ENCODE results near the gene SETBP1.

SETBP1 gene

DNA sequence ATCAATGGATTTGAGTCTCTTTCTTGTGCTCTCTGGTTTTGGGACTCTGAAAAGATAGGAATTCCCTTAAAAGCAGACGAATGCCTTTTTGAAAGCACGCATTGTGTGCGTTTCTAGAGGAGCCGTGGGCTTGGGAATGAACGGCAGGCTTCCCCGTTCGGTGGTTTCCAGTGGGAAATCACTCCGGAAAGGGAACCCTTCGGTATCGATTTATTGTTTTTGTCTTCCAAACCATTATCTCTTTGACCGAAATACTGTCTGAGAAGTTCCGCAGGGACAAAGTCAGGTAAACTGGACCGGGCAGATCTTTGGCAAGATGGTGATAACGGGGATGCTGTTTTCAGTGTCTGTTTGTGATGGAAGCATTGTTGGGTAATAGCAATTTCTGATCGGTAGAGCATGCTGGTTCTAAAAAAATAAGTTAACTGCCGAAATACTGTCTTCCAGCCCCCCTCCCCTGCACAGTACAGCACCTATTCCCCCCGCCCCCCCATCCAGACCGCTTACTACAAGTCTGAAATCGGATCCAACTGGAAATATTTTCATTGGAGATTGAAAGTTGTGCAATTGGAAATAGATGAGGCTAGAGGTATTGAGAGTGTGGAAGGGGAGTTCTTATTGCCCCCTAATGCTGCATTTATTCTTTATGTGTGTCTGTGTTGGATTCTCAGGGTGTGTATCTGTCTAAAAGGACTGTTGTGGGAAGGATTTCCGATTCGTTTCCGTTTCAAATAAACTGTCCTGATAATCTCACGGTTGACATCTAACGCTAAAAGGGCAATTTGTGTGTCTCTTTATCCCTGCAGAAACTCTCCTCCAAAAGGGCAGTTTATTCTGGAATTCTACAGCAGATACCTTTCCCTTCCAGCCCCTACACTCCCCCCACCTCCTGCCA is 635 bp downstream of the SETBP1 start:
- peak overlapping the region; percentile 26 for H3K9ac ChIP-seq (ENCODE audit: low read length)
- H3K4me1 ChIP-seq (ENCODE audit: control insufficient read depth, low read depth, low read length), result peaks cover 25% of the 10 kb centered on the region
- no peaks in the 10 kb centered on the region for H3K36me3 ChIP-seq (ENCODE audit: control insufficient read depth, low read depth, low read length)
- no peak overlapping the region for H3K27ac ChIP-seq (ENCODE audit: low read length)
- peaks cover 15% of the 10 kb centered on the region for H3K27me3 ChIP-seq (ENCODE audit: control insufficient read depth, insufficient read depth, low read length)
- H3K4me3 ChIP-seq (ENCODE audit: low read length), result peak overlapping the region; percentile 70
- H3K9me3 ChIP-seq (ENCODE audit: control insufficient read depth, low read depth, low read length), result no peaks in the 10 kb centered on the region

DNA sequence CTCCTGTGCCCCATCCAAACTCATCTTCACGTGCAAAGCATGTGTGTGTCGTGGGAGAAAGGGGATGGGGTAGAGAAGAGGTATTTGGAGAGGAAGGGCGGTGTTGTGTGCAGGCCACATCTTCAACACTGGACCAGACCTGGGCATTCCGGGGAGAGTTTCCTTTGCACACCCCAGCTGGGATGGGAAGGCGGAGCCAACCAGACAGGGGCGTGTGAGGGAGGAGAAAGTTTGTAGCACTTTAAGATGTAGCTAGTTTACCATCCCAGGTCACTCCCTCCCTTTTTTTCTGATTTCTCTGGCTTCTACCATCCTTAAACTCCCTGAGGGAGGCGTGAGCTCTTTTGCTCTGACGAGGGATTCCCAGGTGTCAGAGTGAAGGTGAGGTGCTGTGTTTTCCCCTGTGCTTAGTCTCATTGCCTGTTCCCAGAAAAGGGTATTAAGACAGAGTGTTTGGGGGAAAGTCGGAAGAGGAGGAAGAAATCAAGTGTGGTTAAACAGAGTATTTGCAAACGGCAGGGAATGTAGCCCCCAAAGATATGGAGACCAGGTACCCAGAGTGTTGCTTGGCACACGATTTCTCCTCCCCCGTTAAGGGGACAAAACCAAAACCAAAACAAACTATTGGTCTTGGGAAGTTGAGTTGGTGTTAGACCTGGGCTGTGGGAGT is 1.6 kb downstream of the SETBP1 start:
- Histone ChIP-seq H3K9ac (ENCODE audit: low read length) (no peak overlapping the region), H3K27me3 (ENCODE audit: control insufficient read depth, insufficient read depth, low read length) (peaks cover 15% of the 10 kb centered on the region), H3K27ac (ENCODE audit: low read length) (no peak overlapping the region), H3K36me3 (ENCODE audit: control insufficient read depth, low read depth, low read length) (no peaks in the 10 kb centered on the region), H3K4me1 (ENCODE audit: control insufficient read depth, low read depth, low read length) (peaks cover 25% of the 10 kb centered on the region), H3K4me3 (ENCODE audit: low read length) (peak overlapping the region; percentile 70), H3K9me3 (ENCODE audit: control insufficient read depth, low read depth, low read length) (no peaks in the 10 kb centered on the region)

DNA sequence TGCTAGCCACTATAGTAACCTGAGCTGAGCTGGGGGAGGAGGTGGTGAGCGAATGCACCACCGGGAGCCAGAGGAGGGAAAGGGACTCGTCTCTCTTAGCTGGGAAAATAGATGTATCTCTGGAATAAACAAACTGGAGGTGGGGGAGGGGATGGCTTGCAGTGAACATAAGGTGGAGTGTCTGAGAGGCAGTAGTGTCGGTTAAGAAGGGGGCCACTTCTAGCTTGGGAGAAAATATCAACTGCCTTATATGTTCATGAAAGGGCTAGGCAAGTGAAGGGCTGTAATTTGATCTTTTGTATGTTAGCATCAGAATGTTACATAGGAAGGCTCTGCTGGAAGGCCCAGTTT is 2.2 kb downstream of the SETBP1 start:
- peaks cover 15% of the 10 kb centered on the region for H3K27me3 ChIP-seq (ENCODE audit: control insufficient read depth, insufficient read depth, low read length)

DNA sequence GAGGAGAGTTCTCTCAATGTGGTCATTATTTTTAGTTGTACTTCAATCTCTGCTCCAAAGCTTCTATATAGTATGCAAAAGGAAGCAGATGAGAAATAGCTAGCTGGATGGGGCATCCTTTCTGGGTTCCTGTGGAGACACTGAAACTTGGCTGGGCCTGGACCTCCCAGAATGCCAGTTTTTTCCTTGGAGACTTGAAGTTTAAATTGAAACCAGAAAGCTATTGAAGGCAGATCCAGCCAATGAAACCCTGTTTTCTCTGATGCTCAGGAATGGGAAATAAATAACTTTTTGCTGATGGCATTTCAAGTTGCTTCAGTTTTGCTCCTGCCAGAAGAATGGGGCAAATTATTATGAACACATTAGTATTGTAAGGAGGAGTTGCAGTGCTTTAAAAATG is 2.9 kb downstream of the SETBP1 start:
- Histone ChIP-seq H3K36me3 (ENCODE audit: control insufficient read depth, low read depth, low read length) (no peaks in the 10 kb centered on the region), H3K9ac (ENCODE audit: low read length) (no peak overlapping the region), H3K9me3 (ENCODE audit: control insufficient read depth, low read depth, low read length) (no peaks in the 10 kb centered on the region), H3K4me1 (ENCODE audit: control insufficient read depth, low read depth, low read length) (peaks cover 25% of the 10 kb centered on the region), H3K27ac (ENCODE audit: low read length) (no peak overlapping the region), H3K4me3 (ENCODE audit: low read length) (no peak overlapping the region), H3K27me3 (ENCODE audit: control insufficient read depth, insufficient read depth, low read length) (peaks cover 15% of the 10 kb centered on the region)

More for the DNA sequence above, 2.2 kb downstream of the SETBP1 start:
- Histone ChIP-seq H3K9ac (ENCODE audit: low read length) (no peak overlapping the region), H3K36me3 (ENCODE audit: control insufficient read depth, low read depth, low read length) (no peaks in the 10 kb centered on the region), H3K4me3 (ENCODE audit: low read length) (peak overlapping the region; percentile 70), H3K4me1 (ENCODE audit: control insufficient read depth, low read depth, low read length) (peaks cover 25% of the 10 kb centered on the region), H3K9me3 (ENCODE audit: control insufficient read depth, low read depth, low read length) (no peaks in the 10 kb centered on the region), H3K27ac (ENCODE audit: low read length) (no peak overlapping the region)

DNA sequence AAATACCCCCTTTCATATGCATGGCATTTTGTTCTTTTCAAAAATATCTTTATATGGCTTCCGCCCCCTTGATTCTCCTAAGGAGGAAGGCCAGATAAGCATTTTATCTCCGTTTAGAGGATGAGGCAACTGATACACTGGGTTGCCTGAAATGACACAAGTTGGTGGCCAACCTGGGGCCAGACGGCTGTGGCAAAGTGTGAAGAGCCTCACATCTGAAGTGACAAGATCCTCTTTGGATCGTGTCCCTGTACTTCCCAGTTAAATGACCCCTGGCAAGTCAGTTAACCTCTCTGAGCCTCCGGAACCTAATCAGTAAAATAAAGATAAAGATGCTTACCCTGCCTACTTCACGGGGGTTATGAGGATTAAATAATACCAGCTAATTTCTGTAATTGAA is 4.6 kb downstream of the SETBP1 start:
- H3K27me3 ChIP-seq (ENCODE audit: control insufficient read depth, insufficient read depth, low read length), result peaks cover 15% of the 10 kb centered on the region

DNA sequence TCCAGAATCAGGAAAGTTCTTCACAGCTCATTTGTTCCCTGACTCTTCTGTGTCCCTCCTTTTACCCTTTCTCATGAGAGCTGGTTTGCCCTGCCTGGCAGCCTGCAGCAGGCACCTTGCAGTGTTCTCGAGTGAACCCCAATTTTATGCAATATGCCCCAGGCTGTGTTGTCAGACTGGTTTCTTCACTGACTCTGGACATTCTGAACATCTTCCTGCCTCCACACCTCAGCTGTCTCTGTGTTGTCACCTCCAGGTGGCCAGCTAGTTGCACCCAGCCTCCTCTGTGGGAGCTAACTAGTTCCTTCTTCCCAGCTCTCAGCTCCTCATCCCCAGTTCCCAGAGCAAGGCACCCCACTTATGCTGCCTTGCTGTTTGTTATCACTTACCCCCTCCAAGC is 5.5 kb downstream of the SETBP1 start:
- no peaks in the 10 kb centered on the region for H3K36me3 ChIP-seq (ENCODE audit: control insufficient read depth, low read depth, low read length)
- peaks cover 9% of the 10 kb centered on the region for H3K27me3 ChIP-seq (ENCODE audit: control insufficient read depth, insufficient read depth, low read length)
- H3K9me3 ChIP-seq (ENCODE audit: control insufficient read depth, low read depth, low read length), result no peaks in the 10 kb centered on the region
- H3K9ac ChIP-seq (ENCODE audit: low read length), result no peak overlapping the region
- H3K4me3 ChIP-seq (ENCODE audit: low read length), result no peak overlapping the region
- H3K27ac ChIP-seq (ENCODE audit: low read length), result no peak overlapping the region
- peaks cover 25% of the 10 kb centered on the region for H3K4me1 ChIP-seq (ENCODE audit: control insufficient read depth, low read depth, low read length)

More for the DNA sequence above, 4.6 kb downstream of the SETBP1 start:
- H3K9me3 ChIP-seq (ENCODE audit: control insufficient read depth, low read depth, low read length), result no peaks in the 10 kb centered on the region
- peaks cover 25% of the 10 kb centered on the region for H3K4me1 ChIP-seq (ENCODE audit: control insufficient read depth, low read depth, low read length)
- H3K9ac ChIP-seq (ENCODE audit: low read length), result no peak overlapping the region
- no peak overlapping the region for H3K4me3 ChIP-seq (ENCODE audit: low read length)
- no peak overlapping the region for H3K27ac ChIP-seq (ENCODE audit: low read length)
- no peaks in the 10 kb centered on the region for H3K36me3 ChIP-seq (ENCODE audit: control insufficient read depth, low read depth, low read length)

DNA sequence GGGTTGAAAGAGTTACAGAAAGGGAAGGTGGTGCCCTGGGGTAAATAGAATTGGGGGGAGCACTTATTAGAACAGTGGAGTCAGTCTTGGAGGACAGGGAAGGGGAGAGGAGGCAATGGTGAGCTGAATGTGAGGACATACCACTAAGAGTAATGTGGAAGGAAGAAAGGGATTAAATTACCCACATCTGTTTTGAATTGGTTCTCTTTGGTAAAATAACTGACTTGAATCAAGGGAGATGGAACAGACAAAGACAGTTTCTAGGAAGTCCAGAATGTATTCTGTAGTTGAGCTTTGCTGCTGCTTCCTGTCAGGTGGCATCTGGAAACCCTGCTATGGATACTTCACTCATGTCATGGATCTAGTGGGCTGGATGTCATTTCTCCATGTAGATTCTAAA is 6.7 kb downstream of the SETBP1 start:
- Histone ChIP-seq H3K9me3 (ENCODE audit: control insufficient read depth, low read depth, low read length) (no peaks in the 10 kb centered on the region), H3K4me3 (ENCODE audit: low read length) (no peak overlapping the region), H3K27ac (ENCODE audit: low read length) (no peak overlapping the region), H3K36me3 (ENCODE audit: control insufficient read depth, low read depth, low read length) (no peaks in the 10 kb centered on the region), H3K9ac (ENCODE audit: low read length) (no peak overlapping the region), H3K4me1 (ENCODE audit: control insufficient read depth, low read depth, low read length) (peaks cover 14% of the 10 kb centered on the region), H3K27me3 (ENCODE audit: control insufficient read depth, insufficient read depth, low read length) (no peaks in the 10 kb centered on the region)

DNA sequence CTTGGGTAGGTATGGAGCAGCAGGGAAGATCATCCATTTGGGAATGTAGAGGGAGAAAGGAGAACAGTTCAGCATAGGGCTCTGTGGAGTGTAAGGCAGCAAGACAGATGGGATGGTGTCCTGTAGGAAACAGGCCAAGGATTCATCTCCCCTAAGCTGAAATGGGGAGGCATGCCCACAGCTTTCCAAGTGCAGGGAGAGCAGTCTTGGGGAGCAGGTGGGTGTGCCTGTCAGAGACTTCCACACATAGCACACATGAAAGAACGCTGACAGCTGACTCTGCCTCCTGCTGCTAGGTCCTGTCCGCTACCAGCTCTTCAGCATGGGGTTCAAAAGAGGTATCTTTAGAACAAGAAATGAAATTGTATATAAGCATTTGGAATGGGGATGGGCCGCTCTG is 9.0 kb downstream of the SETBP1 start:
- Histone ChIP-seq H3K36me3 (ENCODE audit: control insufficient read depth, low read depth, low read length) (no peaks in the 10 kb centered on the region), H3K9me3 (ENCODE audit: control insufficient read depth, low read depth, low read length) (no peaks in the 10 kb centered on the region), H3K4me1 (ENCODE audit: control insufficient read depth, low read depth, low read length) (no peaks in the 10 kb centered on the region), H3K27me3 (ENCODE audit: control insufficient read depth, insufficient read depth, low read length) (no peaks in the 10 kb centered on the region), H3K27ac (ENCODE audit: low read length) (no peak overlapping the region), H3K4me3 (ENCODE audit: low read length) (no peak overlapping the region), H3K9ac (ENCODE audit: low read length) (no peak overlapping the region)

DNA sequence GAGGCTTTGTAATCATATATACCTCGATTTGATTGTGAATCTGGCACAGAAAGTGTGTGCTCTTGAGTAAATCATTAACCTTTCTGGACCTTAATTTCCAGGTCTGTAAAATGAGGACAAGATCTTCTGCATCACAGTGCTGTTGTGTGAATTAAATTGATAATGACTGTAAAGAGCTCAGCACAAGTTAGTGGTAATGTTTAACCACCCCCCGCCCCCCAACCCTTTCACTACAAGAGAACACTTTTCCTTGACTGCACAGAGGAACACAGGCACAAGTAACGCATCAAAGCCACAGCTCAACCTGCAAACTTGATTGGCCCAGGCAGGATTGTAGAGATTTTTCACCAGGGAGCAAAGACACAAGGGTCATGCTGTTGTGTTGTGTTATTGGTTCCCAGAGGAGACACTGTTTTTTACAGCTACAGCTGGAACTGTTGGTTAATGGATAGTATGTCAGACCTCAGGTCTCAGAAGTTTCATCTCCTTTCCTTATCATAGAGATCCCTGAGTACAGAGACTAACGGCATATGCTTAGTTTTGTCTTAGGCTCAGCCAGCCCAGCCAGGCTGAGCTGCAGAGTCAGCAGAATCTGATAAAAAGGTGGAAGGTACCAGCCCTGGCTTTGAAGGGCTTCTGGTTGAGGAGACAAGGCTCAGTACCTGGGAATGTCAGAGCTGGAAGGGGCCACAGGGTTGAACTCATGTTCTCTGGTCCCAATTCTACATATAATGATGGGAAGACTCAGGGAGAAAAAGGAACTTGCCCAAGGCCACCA is 10.6 kb downstream of the SETBP1 start:
- no peaks in the 10 kb centered on the region for H3K9me3 ChIP-seq (ENCODE audit: control insufficient read depth, low read depth, low read length)
- H3K27me3 ChIP-seq (ENCODE audit: control insufficient read depth, insufficient read depth, low read length), result no peaks in the 10 kb centered on the region
- no peaks in the 10 kb centered on the region for H3K36me3 ChIP-seq (ENCODE audit: control insufficient read depth, low read depth, low read length)
- peaks cover 3% of the 10 kb centered on the region for H3K4me1 ChIP-seq (ENCODE audit: control insufficient read depth, low read depth, low read length)
- no peak overlapping the region for H3K9ac ChIP-seq (ENCODE audit: low read length)
- no peak overlapping the region for H3K27ac ChIP-seq (ENCODE audit: low read length)
- no peak overlapping the region for H3K4me3 ChIP-seq (ENCODE audit: low read length)

DNA sequence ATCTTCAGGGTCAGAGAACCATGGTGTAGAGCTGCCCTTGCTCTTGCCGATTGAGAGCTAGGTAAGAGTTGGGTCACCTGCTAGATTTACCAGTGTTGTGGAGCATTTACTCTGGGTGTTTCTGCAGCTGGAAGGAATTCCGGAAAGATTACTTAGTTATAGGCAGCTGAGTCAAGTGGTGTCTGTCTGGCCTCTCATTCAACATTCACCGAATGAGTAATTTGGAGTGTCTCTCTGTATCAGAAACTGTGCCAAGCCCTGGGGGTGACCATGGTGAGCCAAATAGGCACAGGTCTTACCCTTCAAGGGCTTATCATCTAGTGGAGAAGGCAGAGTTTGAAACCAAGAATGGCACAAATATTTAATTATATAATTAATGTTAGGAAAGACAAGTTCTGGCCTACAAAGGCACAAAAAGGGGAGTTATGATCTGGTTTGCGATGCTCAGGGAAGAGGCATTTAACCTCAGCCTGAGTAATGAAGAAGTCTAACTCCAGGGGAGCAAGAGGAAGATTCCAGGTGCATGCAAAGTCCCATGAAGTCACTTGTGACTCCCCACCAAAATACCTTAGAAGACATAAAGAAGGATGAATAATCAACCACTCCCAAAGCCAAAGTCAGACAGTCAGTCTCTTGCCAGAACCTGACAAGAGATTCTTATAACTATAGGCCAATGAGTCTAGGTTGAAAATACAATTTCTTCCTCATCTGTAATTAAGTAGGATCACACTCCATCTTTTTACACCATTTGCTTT is 12.5 kb downstream of the SETBP1 start:
- no peak overlapping the region for H3K9ac ChIP-seq (ENCODE audit: low read length)
- no peaks in the 10 kb centered on the region for H3K9me3 ChIP-seq (ENCODE audit: control insufficient read depth, low read depth, low read length)
- no peaks in the 10 kb centered on the region for H3K27me3 ChIP-seq (ENCODE audit: control insufficient read depth, insufficient read depth, low read length)
- no peaks in the 10 kb centered on the region for H3K36me3 ChIP-seq (ENCODE audit: control insufficient read depth, low read depth, low read length)
- H3K4me3 ChIP-seq (ENCODE audit: low read length), result no peak overlapping the region
- H3K27ac ChIP-seq (ENCODE audit: low read length), result no peak overlapping the region
- H3K4me1 ChIP-seq (ENCODE audit: control insufficient read depth, low read depth, low read length), result peaks cover 15% of the 10 kb centered on the region

DNA sequence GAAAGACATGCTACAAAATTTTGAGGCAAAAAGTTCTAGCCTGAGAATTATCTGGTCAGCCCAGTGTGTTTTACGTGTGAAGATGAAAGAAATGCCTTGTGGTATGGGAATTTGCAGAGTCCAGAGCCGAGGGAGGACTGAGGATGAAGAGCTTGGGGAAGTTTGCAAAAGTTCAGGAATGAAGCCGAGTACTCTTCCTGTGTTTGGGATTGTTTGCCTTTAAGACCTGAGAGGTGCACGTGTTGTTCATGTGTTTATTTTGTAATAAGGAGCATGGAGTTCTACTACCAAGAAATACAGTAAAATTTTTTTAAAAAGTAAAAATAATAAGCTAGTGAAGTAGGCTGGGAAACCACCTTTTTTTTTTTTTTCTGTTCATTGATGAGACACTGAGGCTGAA is 14.8 kb downstream of the SETBP1 start:
- no peak overlapping the region for H3K4me3 ChIP-seq (ENCODE audit: low read length)

More for the DNA sequence above, 14.8 kb downstream of the SETBP1 start:
- Histone ChIP-seq H3K4me1 (ENCODE audit: control insufficient read depth, low read depth, low read length) (peaks cover 15% of the 10 kb centered on the region), H3K27me3 (ENCODE audit: control insufficient read depth, insufficient read depth, low read length) (no peaks in the 10 kb centered on the region), H3K9ac (ENCODE audit: low read length) (no peak overlapping the region), H3K27ac (ENCODE audit: low read length) (no peak overlapping the region), H3K9me3 (ENCODE audit: control insufficient read depth, low read depth, low read length) (no peaks in the 10 kb centered on the region), H3K36me3 (ENCODE audit: control insufficient read depth, low read depth, low read length) (no peaks in the 10 kb centered on the region)

Measured in iPS-18a (cell line).